Measurements from ENCODE around the gene CYB5RL. TPM values are rescaled to one million over a fixed set of nuclear protein-coding genes. Genes with fewer than 3 reads are reported as not detected.

The CYB5RL gene
- total and polyA plus RNA-seq, 8 donors, result 1.2 to 10.7 (median 2.9) TPM

GRCh38 chr1:54174106-54174505 lies 25.7 kb downstream of the CYB5RL start:
- Histone ChIP-seq H3K9me3 (no peaks in the 10 kb centered on the region), H3K4me3 (no peak overlapping the region), H3K4me1 (peaks cover 0 to 3% (median 0%) of the 10 kb centered on the region in 4 donors), H3K27ac (no peak overlapping the region), H3K27me3 (no peaks in the 10 kb centered on the region), H3K36me3 (peaks cover 0 to 48% (median 31%) of the 10 kb centered on the region in 4 donors)
- TF ChIP-seq POLR2AphosphoS5 (IDR thresholded peaks at IDR 0.05) (no peak), EP300 (IDR thresholded peaks at IDR 0.05) (no peak), POLR2A (IDR thresholded peaks at IDR 0.05) (no peak), CTCF (IDR thresholded peaks at IDR 0.05) (no peak)
- WGBS, 5 donors, result 90 to 96% (median 94%) methylated on average over 4 of the region's 4 CpGs
- intact Hi-C loops (cut with DNase I; ENCODE audit: low total_unique reads), result no loop called here
- no peak for DNase-seq

GRCh38 chr1:54173681-54174080 lies 26.1 kb downstream of the CYB5RL start:
- Histone ChIP-seq H3K27ac (no peak overlapping the region), H3K9me3 (no peaks in the 10 kb centered on the region), H3K36me3 (peaks cover 0 to 44% (median 26%) of the 10 kb centered on the region in 4 donors), H3K4me3 (no peak overlapping the region), H3K4me1 (peaks cover 0 to 3% (median 0%) of the 10 kb centered on the region in 4 donors), H3K27me3 (no peaks in the 10 kb centered on the region)
- WGBS, 5 donors, result 62 to 84% (median 74%) methylated on average over 9 of the region's 9 CpGs
- no peak for TF ChIP-seq EP300 (IDR thresholded peaks at IDR 0.05)
- DNase-seq, result no peak
- intact Hi-C loops (cut with DNase I; ENCODE audit: low total_unique reads), result no loop called here

GRCh38 chr1:54172614-54173599 lies 26.9 kb downstream of the CYB5RL start:
- intact Hi-C loops (cut with DNase I; ENCODE audit: low total_unique reads), result no loop called here
- 76 to 83% (median 80%) methylated on average over 10 of the region's 10 CpGs for WGBS, 5 donors
- Histone ChIP-seq H3K4me1 (peaks cover 0 to 3% (median 0%) of the 10 kb centered on the region in 4 donors), H3K36me3 (peaks cover 0 to 36% (median 19%) of the 10 kb centered on the region in 4 donors), H3K4me3 (no peak overlapping the region), H3K27ac (no peak overlapping the region), H3K9me3 (no peaks in the 10 kb centered on the region), H3K27me3 (no peaks in the 10 kb centered on the region)
- TF ChIP-seq CTCF (IDR thresholded peaks at IDR 0.05), result no peak
- no peak for TF ChIP-seq EP300 (IDR thresholded peaks at IDR 0.05)
- no peak for TF ChIP-seq POLR2AphosphoS5 (IDR thresholded peaks at IDR 0.05)
- no peak for TF ChIP-seq POLR2A (IDR thresholded peaks at IDR 0.05)
- DNase-seq, result peak in 1 of 2 donors; percentile 31

- peaks cover 0 to 23% (median 15%) of the 10 kb centered on the region in 4 donors for H3K36me3 ChIP-seq
- TF ChIP-seq EP300 (IDR thresholded peaks at IDR 0.05) (no peak), POLR2A (IDR thresholded peaks at IDR 0.05) (no peak), POLR2AphosphoS5 (IDR thresholded peaks at IDR 0.05) (no peak), CTCF (IDR thresholded peaks at IDR 0.05) (no peak)
- no peaks in the 10 kb centered on the region for H3K9me3 ChIP-seq
- no peak overlapping the region for H3K4me3 ChIP-seq
- H3K27me3 ChIP-seq, result no peaks in the 10 kb centered on the region
- DNase-seq, result no peak
- H3K4me1 ChIP-seq, result peaks cover 0 to 3% (median 0%) of the 10 kb centered on the region in 4 donors
- intact Hi-C loops (cut with DNase I; ENCODE audit: low total_unique reads), result no loop called here
- H3K27ac ChIP-seq, result no peak overlapping the region
- 84 to 93% (median 92%) methylated on average over 8 of the region's 8 CpGs for WGBS, 5 donors
Measured at GRCh38 chr1:54171606-54172005, 28.2 kb downstream of the CYB5RL start.

Measured in stomach (tissue), 9 donors.